ENCODE data around the gene HOXC6. TPM values are rescaled to one million over a fixed set of nuclear protein-coding genes. Genes with fewer than 3 reads are reported as not detected.
A peak's percentile ranks its signal among the peaks of the same experiment; 100 is the strongest.

HOXC6 gene
- total and polyA plus RNA-seq, 2 of the 8 experiments (the other 6 are each of a cell fraction or from before 2014, with no cell fraction given) = not detected

GRCh38 chr12:54047160-54047963, 19.1 kb downstream of the HOXC6 start:
- Histone ChIP-seq H2BK12ac (ENCODE audit: low read depth, low read length) (peak overlapping the region; percentile 56; the same call in 1 of the 2 replicates), H2AK5ac (ENCODE audit: low read depth, low read length) (peak overlapping the region; percentile 61; the same call in 1 of the 2 replicates), H3K23me2 (ENCODE audit: low read depth, low read length) (no peaks in the 10 kb centered on the region; the same call in 1 of the 2 replicates), H3K4me3 (ENCODE audit: extremely low read depth in 1 of 4, insufficient read depth in 2 of 4, low read depth in 3 of 4, low read length in 4 of 4) (no peak overlapping the region; a peak in 1 of 8 replicates), H4K20me1 (replicated peaks in 1 of 2; ENCODE audit: control insufficient read depth in 1 of 2, insufficient read depth in 2 of 2, low read length in 2 of 2) (peaks cover 16 to 18% of the 10 kb centered on the region in 2 experiments), H3K79me2 (ENCODE audit: control insufficient read depth in 1 of 2, insufficient read depth in 2 of 2, low read length in 2 of 2) (no peaks in the 10 kb centered on the region), H4K8ac (ENCODE audit: extremely low read depth, insufficient read depth, low read length) (peak overlapping the region; percentile 40), H3K27ac (ENCODE audit: low read depth, low read length) (no peak overlapping the region), H2BK15ac (ENCODE audit: low read length) (peak overlapping the region; percentile 31; the same call in 1 of the 2 replicates), H3K4me2 (ENCODE audit: insufficient read depth in 1 of 2, low read depth in 2 of 2, low read length in 2 of 2) (peak overlapping the region in 1 of 2 experiments; percentile 36; a peak in 1 of 4 replicates), H3K79me1 (ENCODE audit: low read depth, low read length) (no peaks in the 10 kb centered on the region), H3K18ac (ENCODE audit: extremely low read depth, low read length) (no peak overlapping the region), H2BK20ac (ENCODE audit: low read length) (no peak overlapping the region), H2AFZ (ENCODE audit: low read length) (no peak overlapping the region), H3K4me1 (replicated peaks in 1 of 4; ENCODE audit: control insufficient read depth in 3 of 4, insufficient read depth in 4 of 4, low read length in 3 of 4) (peaks cover 0 to 4% (median 3%) of the 10 kb centered on the region in 4 experiments; a peak in 6 of 7 replicates), H3K4ac (replicated peaks; ENCODE audit: insufficient read length, low read depth, low read length) (no peak overlapping the region), H2BK120ac (replicated peaks; ENCODE audit: low read depth, low read length) (no peak overlapping the region), H3K27me3 (replicated peaks in 1 of 4; ENCODE audit: control insufficient read depth in 3 of 4, extremely low read depth in 1 of 4, insufficient read depth in 3 of 4, low read length in 3 of 4) (peaks cover 97 to 100% (median 100%) of the 10 kb centered on the region in 4 experiments), H3K23ac (ENCODE audit: insufficient read length) (no peak overlapping the region), H3K56ac (replicated peaks; ENCODE audit: insufficient read length, low read depth, low read length) (no peak overlapping the region), H4K5ac (ENCODE audit: insufficient read length, low read depth, low read length) (no peak overlapping the region), H4K91ac (replicated peaks; ENCODE audit: insufficient read length, low read length) (no peak overlapping the region), H3K14ac (ENCODE audit: insufficient read length) (no peak overlapping the region), H2BK5ac (ENCODE audit: low read depth, low read length) (no peak overlapping the region; the same call in 1 of the 2 replicates), H3K9me3 (ENCODE audit: insufficient read depth in 2 of 2, low read depth in 1 of 2, low read length in 1 of 2) (no peaks in the 10 kb centered on the region), H3K9ac (replicated peaks in 1 of 4; ENCODE audit: extremely low read depth in 1 of 4, low read depth in 3 of 4, low read length in 3 of 4) (no peak overlapping the region), H3K36me3 (ENCODE audit: control insufficient read depth in 2 of 4, insufficient read depth in 4 of 4, low read length in 3 of 4) (peaks cover 0 to 9% (median 0%) of the 10 kb centered on the region in 4 experiments; a peak in 1 of 8 replicates)
- 3% methylated on average over 61 of the region's 61 CpGs; no CpG with 5 or more reads in 1 of the 2 experiments for WGBS, 2 experiments (ENCODE audit: extremely low coverage in 1 of 2, insufficient coverage in 1 of 2, insufficient read length in 1 of 2, insufficient replicate concordance in 2 of 2, low coverage in 1 of 2, low lambda C conversion rate in 2 of 2, missing lambda C conversion rate in 1 of 2)
- no peak for FAIRE-seq
- CTCF ChIA-PET (ENCODE audit: partially characterized antibody) = no interaction called here
- POLR2A ChIA-PET (ENCODE audit: partially characterized antibody) = no interaction called here
- no peak for DNase-seq (ENCODE audit: low read depth in 1 of 2, low spot score in 2 of 2)
- TF ChIP-seq CTBP2 (IDR thresholded peaks at IDR 0.05; ENCODE audit: borderline replicate concordance, insufficient read depth, insufficient read length, low read length) (peak; percentile 24), BACH1 (IDR thresholded peaks at IDR 0.05; ENCODE audit: low read length) (no peak), TCF12 (IDR thresholded peaks at IDR 0.05; ENCODE audit: low read depth, low read length) (no peak), MAFK (IDR thresholded peaks at IDR 0.05; ENCODE audit: low read depth, low read length) (no peak), YY1 (IDR thresholded peaks at IDR 0.05; ENCODE audit: low read depth, low read length) (no peak), CHD2 (IDR thresholded peaks at IDR 0.05; ENCODE audit: low read length) (no peak), RBBP5 (IDR thresholded peaks at IDR 0.05; ENCODE audit: borderline replicate concordance, low read depth, low read length) (no peak), JUND (IDR thresholded peaks at IDR 0.05; ENCODE audit: low read length) (no peak), EP300 (IDR thresholded peaks at IDR 0.05; ENCODE audit: borderline replicate concordance in 1 of 2, low read depth in 2 of 2, low read length in 2 of 2) (no peak)

Measured in H1 (cell line).